GM21367 (cell line): Measurements from ENCODE around the gene ADH1C.
A peak's percentile ranks its signal among the peaks of the same experiment; 100 is the strongest.
"Not testable (repeated sequence)": the region's sequence is repeated elsewhere in the genome, so short reads cannot be mapped to it uniquely, and the experiment has no call there.

Experiments
- ATAC-seq: cut with Tn5 transposase; IDR thresholded peaks from one replicate; pipeline ENCODE4 v1.9.1; 2021; ENCODE audit not compliant: unreplicated experiment

The ADH1C gene

GRCh38 chr4:99359480-99360204, 7.1 kb upstream of the ADH1C start:
- ATAC-seq = no peak

- no peak for ATAC-seq
Observed at GRCh38 chr4:99357948-99358347, 5.4 kb upstream of the ADH1C start.

GRCh38 chr4:99356992-99357391, 4.4 kb upstream of the ADH1C start:
- ATAC-seq = peak; percentile 68

GRCh38 chr4:99356149-99356548, 3.6 kb upstream of the ADH1C start:
- not testable (repeated sequence) for ATAC-seq

GRCh38 chr4:99351487-99351886, 1.1 kb downstream of the ADH1C start:
- ATAC-seq = no peak

GRCh38 chr4:99349338-99349737, 3.2 kb downstream of the ADH1C start:
- no peak for ATAC-seq

- not testable (repeated sequence) for ATAC-seq
Observed at GRCh38 chr4:99342624-99343023, 9.9 kb downstream of the ADH1C start.

- no peak for ATAC-seq
Observed at GRCh38 chr4:99341426-99341825, 11.1 kb downstream of the ADH1C start.

GRCh38 chr4:99339172-99339571, 13.4 kb downstream of the ADH1C start:
- no peak for ATAC-seq

GRCh38 chr4:99336553-99336952, 16.0 kb downstream of the ADH1C start:
- no peak for ATAC-seq

- no peak for ATAC-seq
Observed at GRCh38 chr4:99334880-99335279, 17.7 kb downstream of the ADH1C start.

GRCh38 chr4:99330648-99331047, 21.9 kb downstream of the ADH1C start:
- no peak for ATAC-seq

- ATAC-seq = no peak
Observed at GRCh38 chr4:99329876-99330275, 22.7 kb downstream of the ADH1C start.

GRCh38 chr4:99324979-99325378, 27.6 kb downstream of the ADH1C start:
- no peak for ATAC-seq

GRCh38 chr4:99324361-99324760, 28.2 kb downstream of the ADH1C start:
- ATAC-seq = no peak

- ATAC-seq = no peak
Observed at GRCh38 chr4:99323756-99324155, 28.8 kb downstream of the ADH1C start.

GRCh38 chr4:99321241-99322191, 31.0 kb downstream of the ADH1C start, which contains the start of gene ADH1B:
Gene ADH1B (minus strand): TSS chr4:99321401. CDS start chr4:99321331, 70 bp downstream.
- ATAC-seq = no peak

GRCh38 chr4:99317811-99318210, 34.7 kb downstream of the ADH1C start:
- ATAC-seq = not testable (repeated sequence)

GRCh38 chr4:99317354-99317753, 35.2 kb downstream of the ADH1C start:
- no peak for ATAC-seq

GRCh38 chr4:99315839-99316238, 36.7 kb downstream of the ADH1C start:
- no peak for ATAC-seq

- no peak for ATAC-seq
Observed at GRCh38 chr4:99314211-99314610, 38.3 kb downstream of the ADH1C start.

GRCh38 chr4:99310389-99310788, 42.2 kb downstream of the ADH1C start:
- ATAC-seq = no peak
